Muscle layer of colon (tissue), 2 donors: Measurements from ENCODE around the gene GABRB2.
"Not testable (repeated sequence)": the region's sequence is repeated elsewhere in the genome, so short reads cannot be mapped to it uniquely, and the experiment has no call there.

Experiments
- H3K27ac ChIP-seq: one replicate; pipeline ENCODE4 v1.7.0; 2013; ENCODE audit warnings: low read depth, mild to moderate bottlenecking, low read length, moderate library complexity
- H3K27me3 ChIP-seq, 2 donors: one replicate each; pipeline ENCODE4 v1.7.0; 2013; ENCODE audit warnings: low read length in 2 of 2, mild to moderate bottlenecking in 2 of 2; ENCODE audit not compliant: insufficient read depth in 2 of 2, control insufficient read depth in 1 of 2
- H3K36me3 ChIP-seq: one replicate; pipeline ENCODE4 v1.7.0; 2013; ENCODE audit warnings: mild to moderate bottlenecking, low read length; ENCODE audit not compliant: insufficient read depth
- H3K4me1 ChIP-seq: one replicate; pipeline ENCODE4 v1.7.0; 2013; ENCODE audit warnings: mild to moderate bottlenecking, low read length; ENCODE audit not compliant: insufficient read depth
- H3K4me3 ChIP-seq, 2 donors: one replicate each; pipeline ENCODE4 v1.7.0; 2013; ENCODE audit warnings: low read length in 2 of 2, low read depth in 1 of 2, mild to moderate bottlenecking in 1 of 2, moderate library complexity in 1 of 2
- H3K9ac ChIP-seq: one replicate; pipeline ENCODE4 v1.7.0; 2013; ENCODE audit warnings: low read length
- H3K9me3 ChIP-seq: one replicate; pipeline ENCODE4 v1.7.0; 2013; ENCODE audit warnings: mild to moderate bottlenecking, low read length
- donor health status: abdominal sarcoma.
- donor health status: Adenocarcinoma of cecum.

GABRB2 gene

DNA sequence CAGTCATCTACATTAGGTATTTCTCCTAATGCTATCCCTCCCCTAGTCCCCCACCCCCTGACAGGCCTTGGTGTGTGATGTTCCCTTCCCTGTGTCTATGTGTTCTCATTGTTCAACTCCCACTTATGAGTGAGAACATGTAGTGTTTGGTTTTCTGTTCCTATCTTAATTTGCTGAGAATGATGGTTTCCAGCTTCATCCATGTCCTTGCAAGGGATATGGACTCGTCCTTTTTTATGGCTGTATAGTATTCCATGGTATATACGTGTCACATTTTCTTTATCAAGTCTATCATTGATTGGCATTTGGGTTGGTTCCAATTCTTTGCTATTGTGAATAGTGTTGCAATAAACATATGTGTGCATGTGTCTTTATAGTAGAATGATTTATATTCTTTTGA lies 249.1 kb downstream of the GABRB2 start:
- not testable (repeated sequence) for H3K9ac ChIP-seq, H3K36me3 ChIP-seq, H3K27me3 ChIP-seq, H3K4me3 ChIP-seq, H3K9me3 ChIP-seq, H3K4me1 ChIP-seq, H3K27ac ChIP-seq

DNA sequence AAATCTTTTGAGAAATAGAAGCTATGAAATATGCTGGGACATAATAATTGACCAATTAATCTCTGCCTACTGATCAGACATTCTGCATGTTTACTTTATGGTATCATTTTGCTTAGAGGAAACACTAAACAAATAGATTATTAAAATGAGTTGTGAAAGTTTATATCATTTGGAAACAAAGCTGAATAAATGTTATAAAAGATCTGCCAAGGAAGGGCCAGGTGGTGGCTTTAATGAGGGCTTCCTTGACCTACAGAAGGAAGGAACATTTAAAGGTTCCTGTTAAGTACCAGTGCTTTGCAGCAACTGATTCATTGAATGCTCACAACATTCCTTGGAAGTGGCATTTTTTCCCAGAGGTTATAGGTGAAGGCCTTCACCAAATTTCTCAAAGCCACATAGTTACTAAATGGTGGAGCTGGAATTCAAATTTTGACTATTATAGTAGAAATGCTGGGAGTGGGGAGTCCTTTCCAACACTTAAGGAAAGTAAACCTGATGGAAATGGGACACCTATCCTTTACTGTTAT lies 250.7 kb downstream of the GABRB2 start:
- H3K36me3 ChIP-seq: no peaks in the 10 kb centered on the region
- H3K27ac ChIP-seq: no peak overlapping the region
- no peaks in the 10 kb centered on the region for H3K27me3 ChIP-seq
- H3K9ac ChIP-seq: no peak overlapping the region
- H3K4me3 ChIP-seq: no peak overlapping the region
- no peaks in the 10 kb centered on the region for H3K4me1 ChIP-seq
- no peaks in the 10 kb centered on the region for H3K9me3 ChIP-seq

GRCh38 chr5:161288071-161288470 lies 258.5 kb downstream of the GABRB2 start:
- no peaks in the 10 kb centered on the region for H3K9me3 ChIP-seq
- H3K9ac ChIP-seq: no peak overlapping the region
- no peak overlapping the region for H3K4me3 ChIP-seq
- H3K27ac ChIP-seq: no peak overlapping the region
- H3K27me3 ChIP-seq: no peaks in the 10 kb centered on the region
- no peaks in the 10 kb centered on the region for H3K4me1 ChIP-seq
- no peaks in the 10 kb centered on the region for H3K36me3 ChIP-seq

DNA sequence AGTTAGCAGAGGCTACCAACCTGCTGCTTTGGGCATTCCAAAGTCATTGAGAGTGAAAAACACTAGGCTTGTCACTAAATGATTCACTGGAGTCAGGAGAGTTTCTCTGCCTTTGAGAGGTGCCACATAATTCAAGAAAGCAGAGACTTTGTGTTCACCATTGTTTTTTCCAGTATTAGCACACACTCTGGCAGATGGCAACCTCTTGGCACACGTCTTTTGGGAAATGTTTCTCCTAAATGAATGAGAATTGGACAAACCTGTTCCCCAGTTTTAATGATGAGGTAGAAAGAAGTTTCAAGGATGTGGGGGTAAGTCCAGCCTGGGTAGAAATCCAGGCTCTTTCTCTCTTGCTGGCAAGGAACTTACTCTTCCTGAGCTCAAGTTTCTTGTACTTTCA lies 259.1 kb downstream of the GABRB2 start:
- Histone ChIP-seq H3K27ac (no peak overlapping the region), H3K9ac (no peak overlapping the region), H3K36me3 (no peaks in the 10 kb centered on the region), H3K4me1 (no peaks in the 10 kb centered on the region), H3K27me3 (no peaks in the 10 kb centered on the region), H3K4me3 (no peak overlapping the region), H3K9me3 (no peaks in the 10 kb centered on the region)

- Histone ChIP-seq H3K36me3 (no peaks in the 10 kb centered on the region), H3K4me1 (no peaks in the 10 kb centered on the region), H3K27ac (no peak overlapping the region)
Measured at GRCh38 chr5:161286066-161286655, 260.4 kb downstream of the GABRB2 start.

GRCh38 chr5:161284445-161284844 lies 262.1 kb downstream of the GABRB2 start:
- Histone ChIP-seq H3K27me3 (no peaks in the 10 kb centered on the region), H3K27ac (no peak overlapping the region), H3K4me1 (no peaks in the 10 kb centered on the region), H3K4me3 (no peak overlapping the region), H3K9me3 (no peaks in the 10 kb centered on the region), H3K36me3 (no peaks in the 10 kb centered on the region), H3K9ac (no peak overlapping the region)

More at GRCh38 chr5:161286066-161286655, 260.4 kb downstream of the GABRB2 start:
- H3K9me3 ChIP-seq: no peaks in the 10 kb centered on the region
- no peaks in the 10 kb centered on the region for H3K27me3 ChIP-seq
- no peak overlapping the region for H3K9ac ChIP-seq
- H3K4me3 ChIP-seq: no peak overlapping the region

- H3K4me3 ChIP-seq: no peak overlapping the region
- no peaks in the 10 kb centered on the region for H3K4me1 ChIP-seq
- no peaks in the 10 kb centered on the region for H3K27me3 ChIP-seq
- no peaks in the 10 kb centered on the region for H3K36me3 ChIP-seq
- no peaks in the 10 kb centered on the region for H3K9me3 ChIP-seq
- no peak overlapping the region for H3K27ac ChIP-seq
- no peak overlapping the region for H3K9ac ChIP-seq
Measured at GRCh38 chr5:161283296-161283695, 263.2 kb downstream of the GABRB2 start.

- Histone ChIP-seq H3K4me1 (no peaks in the 10 kb centered on the region), H3K9me3 (no peaks in the 10 kb centered on the region), H3K27ac (no peak overlapping the region), H3K4me3 (no peak overlapping the region), H3K27me3 (no peaks in the 10 kb centered on the region), H3K36me3 (no peaks in the 10 kb centered on the region), H3K9ac (no peak overlapping the region)
Measured at GRCh38 chr5:161278739-161279660, 267.5 kb downstream of the GABRB2 start.

- H3K27me3 ChIP-seq: no peaks in the 10 kb centered on the region
- H3K9me3 ChIP-seq: no peaks in the 10 kb centered on the region
- H3K27ac ChIP-seq: no peak overlapping the region
Measured at GRCh38 chr5:161277011-161277410, 269.5 kb downstream of the GABRB2 start.

GRCh38 chr5:161274951-161275350 lies 271.6 kb downstream of the GABRB2 start:
- H3K4me1 ChIP-seq: no peaks in the 10 kb centered on the region
- no peaks in the 10 kb centered on the region for H3K36me3 ChIP-seq
- no peaks in the 10 kb centered on the region for H3K9me3 ChIP-seq
- no peak overlapping the region for H3K4me3 ChIP-seq
- H3K27ac ChIP-seq: no peak overlapping the region
- H3K9ac ChIP-seq: no peak overlapping the region
- no peaks in the 10 kb centered on the region for H3K27me3 ChIP-seq

More at GRCh38 chr5:161277011-161277410, 269.5 kb downstream of the GABRB2 start:
- no peak overlapping the region for H3K4me3 ChIP-seq
- H3K9ac ChIP-seq: no peak overlapping the region
- H3K4me1 ChIP-seq: no peaks in the 10 kb centered on the region
- no peaks in the 10 kb centered on the region for H3K36me3 ChIP-seq

DNA sequence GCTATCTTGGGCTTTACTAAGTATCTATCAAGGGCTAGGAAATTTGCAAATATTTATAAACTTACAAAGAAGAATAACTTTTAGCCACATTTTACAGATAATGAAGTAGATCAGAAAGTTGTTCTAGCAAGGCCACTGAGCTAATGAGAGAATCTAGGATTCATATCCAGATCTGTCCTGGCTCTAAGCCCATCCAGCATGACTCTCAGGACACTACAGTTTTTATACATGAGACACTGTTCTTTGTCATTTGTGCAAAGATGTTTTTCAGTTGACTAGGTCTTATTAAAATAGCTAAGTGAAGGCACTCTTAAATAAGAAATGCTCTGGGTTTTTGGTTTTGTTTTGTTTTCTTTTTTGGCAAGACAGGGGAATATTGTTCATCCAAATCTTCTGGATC lies 273.1 kb downstream of the GABRB2 start:
- Histone ChIP-seq H3K9ac (no peak overlapping the region), H3K9me3 (no peaks in the 10 kb centered on the region), H3K4me1 (no peaks in the 10 kb centered on the region), H3K4me3 (no peak overlapping the region), H3K36me3 (no peaks in the 10 kb centered on the region), H3K27me3 (no peaks in the 10 kb centered on the region), H3K27ac (no peak overlapping the region)
